ENCODE data around the gene AKT1S1.

DNA sequence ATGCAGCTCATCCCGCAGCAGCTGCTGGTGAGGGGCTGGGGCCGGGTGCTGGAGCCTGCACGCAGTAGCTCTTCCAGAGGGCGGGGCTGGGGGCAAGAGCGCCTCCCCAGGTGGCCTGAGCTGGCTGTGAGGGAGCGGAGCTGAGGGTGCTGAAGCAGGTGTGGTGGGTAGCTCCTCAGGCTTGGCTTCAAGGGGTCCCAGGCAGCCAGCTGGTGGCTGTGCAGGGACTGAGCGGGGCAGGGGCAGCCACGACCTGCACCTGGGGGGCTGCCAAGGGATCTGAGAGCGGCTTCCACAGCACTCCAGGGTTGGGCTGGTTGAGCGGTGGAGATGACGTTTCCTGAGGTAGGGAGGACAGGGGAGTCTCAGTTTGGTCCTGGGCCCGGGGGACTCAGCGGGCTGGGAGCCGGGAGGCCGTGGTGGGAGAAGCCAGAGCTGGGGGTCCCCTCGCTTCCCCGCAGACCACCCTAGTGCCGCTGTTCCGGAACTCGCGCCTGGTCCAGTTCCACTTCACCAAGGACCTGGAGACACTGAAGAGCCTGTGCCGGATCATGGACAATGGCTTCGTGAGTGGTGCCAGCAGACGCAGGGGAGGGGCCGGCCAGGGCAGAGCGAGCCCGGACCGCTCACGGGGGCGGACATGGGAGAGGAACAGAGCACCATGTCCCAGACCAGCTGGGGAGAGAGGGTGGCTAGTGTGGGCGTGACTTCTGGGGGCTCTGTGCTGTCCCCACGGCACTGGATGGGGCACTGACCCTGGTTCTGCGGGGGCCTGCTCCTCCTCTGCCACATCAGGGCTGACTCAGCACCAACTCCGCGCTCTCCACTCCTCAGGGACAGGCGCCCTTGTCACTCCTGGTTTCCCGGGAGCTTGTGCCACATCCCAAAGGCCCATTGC is 18.8 kb downstream of the AKT1S1 start:
- TF ChIP-seq, protein P1, sequence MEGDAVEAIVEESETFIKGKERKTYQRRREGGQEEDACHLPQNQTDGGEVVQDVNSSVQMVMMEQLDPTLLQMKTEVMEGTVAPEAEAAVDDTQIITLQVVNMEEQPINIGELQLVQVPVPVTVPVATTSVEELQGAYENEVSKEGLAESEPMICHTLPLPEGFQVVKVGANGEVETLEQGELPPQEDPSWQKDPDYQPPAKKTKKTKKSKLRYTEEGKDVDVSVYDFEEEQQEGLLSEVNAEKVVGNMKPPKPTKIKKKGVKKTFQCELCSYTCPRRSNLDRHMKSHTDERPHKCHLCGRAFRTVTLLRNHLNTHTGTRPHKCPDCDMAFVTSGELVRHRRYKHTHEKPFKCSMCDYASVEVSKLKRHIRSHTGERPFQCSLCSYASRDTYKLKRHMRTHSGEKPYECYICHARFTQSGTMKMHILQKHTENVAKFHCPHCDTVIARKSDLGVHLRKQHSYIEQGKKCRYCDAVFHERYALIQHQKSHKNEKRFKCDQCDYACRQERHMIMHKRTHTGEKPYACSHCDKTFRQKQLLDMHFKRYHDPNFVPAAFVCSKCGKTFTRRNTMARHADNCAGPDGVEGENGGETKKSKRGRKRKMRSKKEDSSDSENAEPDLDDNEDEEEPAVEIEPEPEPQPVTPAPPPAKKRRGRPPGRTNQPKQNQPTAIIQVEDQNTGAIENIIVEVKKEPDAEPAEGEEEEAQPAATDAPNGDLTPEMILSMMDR (IDR thresholded peaks at IDR 0.05), result no peak
- TF ChIP-seq POLR2A (IDR thresholded peaks at IDR 0.05; ENCODE audit: low read depth) (no peak), EP300 (IDR thresholded peaks at IDR 0.05) (no peak), POLR2AphosphoS5 (IDR thresholded peaks at IDR 0.05) (no peak)

All from esophagus muscularis mucosa (tissue), 4 donors.